K562 (cell line): ENCODE data around the gene NPY5R.

Experiments used
- CBX3 ChIP-seq, 2 experiments: IDR thresholded peaks; 1 replicate in 1 of 2; 2 replicates in 1 of 2; pipeline ENCODE4 v1.6.1; 2012; ENCODE audit warnings: inconsistent platforms in 2 of 2, low read length in 2 of 2, borderline replicate concordance in 1 of 2, control low read depth in 1 of 2
- FOXA1 ChIP-seq: fragments of 450-650 bp; IDR thresholded peaks from 2 replicates; pipeline ENCODE4 v1.6.1; 2016; ENCODE audit warnings: mild to moderate bottlenecking, borderline replicate concordance
- GATA2 ChIP-seq: sonication (generic); formaldehyde crosslinking; IDR thresholded peaks from 2 replicates; pipeline ENCODE4 v1.4.0; 2020; ENCODE audit warnings: mild to moderate bottlenecking, missing genetic modification reagents
- JUND ChIP-seq, 2 experiments: IDR thresholded peaks; 2 replicates in 1 of 2; 3 replicates in 1 of 2; pipeline ENCODE4 v1.6.1; 2011; ENCODE audit warnings: borderline replicate concordance in 2 of 2, low read depth in 2 of 2, low read length in 2 of 2, improper control_type of control experiment in 1 of 2, missing biosample characterization in 1 of 2, missing genetic modification characterization in 1 of 2, missing genetic modification reagents in 1 of 2
- MYBL2 ChIP-seq, 2 experiments: fragments of 450-650 bp in 1 of 2; sonication (generic) in 1 of 2; formaldehyde crosslinking in 1 of 2; IDR thresholded peaks; 2 replicates each; pipeline versions ENCODE4 v1.6.1 to v1.8.1; 2017 to 2022; ENCODE audit warnings: borderline replicate concordance in 1 of 2, inconsistent platforms in 1 of 2, low read depth in 1 of 2, mild to moderate bottlenecking in 1 of 2, missing genetic modification reagents in 1 of 2, moderate library complexity in 1 of 2
- NR1H2 ChIP-seq: sonication (generic); formaldehyde crosslinking; IDR thresholded peaks from 2 replicates; pipeline ENCODE4 v1.4.0; 2020; ENCODE audit warnings: mild to moderate bottlenecking, missing genetic modification reagents
- POLR2AphosphoS5 ChIP-seq: IDR thresholded peaks from 2 replicates; pipeline ENCODE4 v1.6.1; 2011; ENCODE audit warnings: mild to moderate bottlenecking, low read depth, low read length, moderate library complexity; ENCODE audit not compliant: control insufficient read depth, insufficient read depth
- RAD21 ChIP-seq, 2 experiments: fragments of 250-450 bp in 1 of 2; fragments of 450-650 bp in 1 of 2; sonication (Bioruptor Pico) in 1 of 2; formaldehyde crosslinking in 1 of 2; IDR thresholded peaks in 1 of 2; conservative IDR thresholded peaks in 1 of 2; 2 replicates each; pipeline versions ENCODE4 v1.4.0 to v1.8.0; 2020 to 2022; ENCODE audit warnings: mild to moderate bottlenecking in 2 of 2, moderate library complexity in 1 of 2
- SIN3A ChIP-seq, 2 experiments: fragments of 150-350 bp in 1 of 2; IDR thresholded peaks; 2 replicates each; pipeline ENCODE4 v1.6.1; 2011 to 2016; ENCODE audit warnings: borderline replicate concordance in 2 of 2, low read depth in 2 of 2, low read length in 2 of 2, mild to moderate bottlenecking in 2 of 2, moderate library complexity in 2 of 2; ENCODE audit not compliant: control insufficient read depth in 1 of 2
- STAT5B ChIP-seq: fragments of 250-450 bp; sonication (Bioruptor Pico); IDR thresholded peaks from 2 replicates; pipeline ENCODE4 v1.8.0; 2021; ENCODE audit warnings: mild to moderate bottlenecking, inconsistent platforms
- TCF7 ChIP-seq: sonication (generic); IDR thresholded peaks from 2 replicates; pipeline ENCODE4 v1.6.1; 2016; ENCODE audit warnings: antibody characterized with exemption, borderline replicate concordance
- ZNF436 ChIP-seq: fragments of 250-450, 450-650 bp; sonication (Bioruptor Pico); formaldehyde crosslinking; IDR thresholded peaks from 2 replicates; pipeline ENCODE4 v1.7.0; 2020; ENCODE audit warnings: mild to moderate bottlenecking
- TF ChIP-seq, protein P1 (sequence below): fragments of 250-450 bp; sonication (Bioruptor Pico); IDR thresholded peaks from 2 replicates; pipeline ENCODE4 v1.5.0; 2020; ENCODE audit warnings: mild to moderate bottlenecking, borderline replicate concordance

DNA sequence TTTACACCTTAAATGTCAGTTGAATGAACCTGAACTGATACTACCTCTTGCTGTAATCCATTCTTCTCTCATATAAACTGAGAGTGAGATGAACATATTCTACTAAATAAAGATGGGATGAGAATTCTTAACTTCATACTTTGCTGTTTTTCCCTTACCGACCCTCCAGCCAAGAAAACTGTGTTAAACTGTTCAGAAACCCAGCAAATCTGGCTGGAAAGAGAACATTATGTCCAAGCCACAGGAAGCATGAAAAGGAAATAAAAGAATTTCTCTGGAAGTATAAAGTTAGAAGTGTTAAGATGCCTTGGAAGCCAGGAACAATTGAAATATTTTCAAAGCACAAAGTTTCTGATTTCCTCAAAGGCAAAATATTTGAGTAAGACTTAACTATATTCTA, 34.2 kb upstream of the NPY5R start:
- no peak for TF ChIP-seq FOXA1
- no peak for TF ChIP-seq SIN3A (IDR thresholded peaks at IDR 0.05; ENCODE audit: borderline replicate concordance in 2 of 2, control insufficient read depth in 1 of 2, low read depth in 2 of 2, low read length in 2 of 2)
- TF ChIP-seq ZNF436 (CRISPR knock-in tag), result no peak
- no peak for TF ChIP-seq CBX3 (IDR thresholded peaks at IDR 0.05; ENCODE audit: borderline replicate concordance in 1 of 2, low read length in 2 of 2)
- no peak for TF ChIP-seq JUND (IDR thresholded peaks at IDR 0.05; ENCODE audit: borderline replicate concordance, low read depth, low read length)
- no peak for TF ChIP-seq JUND (tag; IDR thresholded peaks at IDR 0.05; ENCODE audit: borderline replicate concordance, low read depth, low read length)
- TF ChIP-seq, protein P1, sequence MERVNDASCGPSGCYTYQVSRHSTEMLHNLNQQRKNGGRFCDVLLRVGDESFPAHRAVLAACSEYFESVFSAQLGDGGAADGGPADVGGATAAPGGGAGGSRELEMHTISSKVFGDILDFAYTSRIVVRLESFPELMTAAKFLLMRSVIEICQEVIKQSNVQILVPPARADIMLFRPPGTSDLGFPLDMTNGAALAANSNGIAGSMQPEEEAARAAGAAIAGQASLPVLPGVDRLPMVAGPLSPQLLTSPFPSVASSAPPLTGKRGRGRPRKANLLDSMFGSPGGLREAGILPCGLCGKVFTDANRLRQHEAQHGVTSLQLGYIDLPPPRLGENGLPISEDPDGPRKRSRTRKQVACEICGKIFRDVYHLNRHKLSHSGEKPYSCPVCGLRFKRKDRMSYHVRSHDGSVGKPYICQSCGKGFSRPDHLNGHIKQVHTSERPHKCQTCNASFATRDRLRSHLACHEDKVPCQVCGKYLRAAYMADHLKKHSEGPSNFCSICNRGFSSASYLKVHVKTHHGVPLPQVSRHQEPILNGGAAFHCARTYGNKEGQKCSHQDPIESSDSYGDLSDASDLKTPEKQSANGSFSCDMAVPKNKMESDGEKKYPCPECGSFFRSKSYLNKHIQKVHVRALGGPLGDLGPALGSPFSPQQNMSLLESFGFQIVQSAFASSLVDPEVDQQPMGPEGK (CRISPR knock-in tag), result no peak
- TF ChIP-seq POLR2AphosphoS5, result no peak
- no peak for TF ChIP-seq RAD21 (CRISPR knock-in tag; conservative IDR thresholded peaks at IDR 0.05 in 1 of 2, IDR thresholded peaks at IDR 0.05 in 1 of 2)
- TF ChIP-seq STAT5B (CRISPR knock-in tag), result no peak
- no peak for TF ChIP-seq MYBL2 (IDR thresholded peaks at IDR 0.05; ENCODE audit: low read depth)
- TF ChIP-seq MYBL2 (CRISPR knock-in tag; IDR thresholded peaks at IDR 0.05; ENCODE audit: borderline replicate concordance), result no peak
- TF ChIP-seq TCF7, result no peak
- no peak for TF ChIP-seq GATA2 (CRISPR knock-in tag)
- TF ChIP-seq NR1H2 (CRISPR knock-in tag), result no peak
